Forelimb muscle (tissue), 1 donor: ENCODE measurements around the gene HSD11B2. TPM values are rescaled to one million over a fixed set of nuclear protein-coding genes. Genes with fewer than 3 reads are reported as not detected.

Source experiments
- DNase-seq: peaks from one replicate; pipeline ENCODE4 v3.0.0-alpha.2; 2013; ENCODE audit warnings: low read depth
- polyA plus RNA-seq: library from polyadenylated mRNA; unstranded; fragments of 120-200 nt; gene quantifications from one replicate; pipeline ENCODE4 v1.2.1, GENCODE V29; 2013; ENCODE audit not compliant: insufficient read length

The HSD11B2 gene
- polyA plus RNA-seq, result 11.1 TPM

GRCh38 chr16:67430977-67431774, at the start of gene HSD11B2:
Gene HSD11B2, plus strand, starts transcription at chr16:67431121. Its CDS starts 128 bp downstream, at chr16:67431249.
- no peak for DNase-seq

- no peak for DNase-seq
Observed at GRCh38 chr16:67383284-67383683, 47.6 kb upstream of the HSD11B2 start.

DNA sequence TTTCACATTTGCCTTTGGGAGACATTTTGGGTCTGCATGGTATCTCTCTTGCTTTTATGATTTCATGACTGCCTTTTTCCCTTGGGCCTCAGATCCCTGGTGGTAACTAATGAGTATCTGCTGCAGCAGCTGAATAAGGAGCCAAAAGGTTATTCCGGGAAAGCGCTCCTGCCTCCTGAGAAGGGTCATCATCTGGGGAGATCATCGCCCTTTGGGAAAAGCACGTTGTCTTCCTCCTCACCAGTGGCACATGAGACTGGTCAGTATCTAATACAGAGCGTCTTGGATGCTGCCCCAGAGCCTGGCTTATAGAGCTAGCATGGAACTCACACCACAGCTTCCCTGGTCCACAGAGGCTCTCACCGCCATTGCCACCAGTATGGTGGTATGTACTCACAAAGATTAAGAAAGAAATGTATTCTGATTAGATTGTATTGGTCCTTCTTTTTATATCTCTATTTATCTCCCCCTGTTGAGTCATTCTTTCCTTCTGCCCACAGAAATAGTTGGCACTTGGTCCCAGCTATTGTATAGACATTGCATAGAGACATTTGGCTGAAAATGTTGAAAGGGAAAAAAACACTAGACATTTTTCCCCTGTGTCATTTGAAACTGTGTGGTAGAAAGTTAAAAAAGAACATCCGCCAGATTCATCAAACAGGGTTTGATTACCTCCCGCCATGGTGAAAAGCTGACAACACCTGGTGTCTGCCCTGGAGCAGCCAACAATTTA, 46.0 kb upstream of the HSD11B2 start:
- no peak for DNase-seq

DNA sequence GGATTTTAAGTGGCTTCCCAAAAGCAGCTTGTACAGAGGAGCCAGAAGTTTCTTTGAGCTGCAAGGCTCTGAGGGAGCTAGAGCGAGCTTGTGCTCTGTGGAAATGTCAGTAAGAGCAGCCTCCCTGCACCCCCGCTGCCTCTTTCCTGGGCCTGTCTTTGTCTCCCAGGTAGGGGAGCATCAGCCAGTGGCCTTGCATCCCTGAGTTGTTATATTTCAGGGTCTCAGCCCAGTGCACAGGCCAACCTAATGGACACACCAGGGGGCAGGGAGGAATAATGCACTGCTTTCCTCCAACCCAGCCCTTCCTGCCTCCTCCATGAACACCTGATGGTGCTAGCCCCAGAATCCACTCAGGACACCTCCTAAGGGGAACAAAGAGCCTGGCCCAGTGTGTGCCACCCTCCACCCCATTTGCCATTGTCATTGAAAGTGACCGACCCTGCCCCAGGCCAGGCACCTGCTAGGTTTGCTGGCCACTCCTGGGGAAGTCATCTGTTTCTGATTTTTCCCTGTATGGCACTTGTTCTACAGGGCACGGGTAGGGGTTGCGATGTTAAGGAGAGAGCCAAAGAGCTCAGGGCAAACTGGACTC, 44.0 kb upstream of the HSD11B2 start:
- DNase-seq, result no peak

DNA sequence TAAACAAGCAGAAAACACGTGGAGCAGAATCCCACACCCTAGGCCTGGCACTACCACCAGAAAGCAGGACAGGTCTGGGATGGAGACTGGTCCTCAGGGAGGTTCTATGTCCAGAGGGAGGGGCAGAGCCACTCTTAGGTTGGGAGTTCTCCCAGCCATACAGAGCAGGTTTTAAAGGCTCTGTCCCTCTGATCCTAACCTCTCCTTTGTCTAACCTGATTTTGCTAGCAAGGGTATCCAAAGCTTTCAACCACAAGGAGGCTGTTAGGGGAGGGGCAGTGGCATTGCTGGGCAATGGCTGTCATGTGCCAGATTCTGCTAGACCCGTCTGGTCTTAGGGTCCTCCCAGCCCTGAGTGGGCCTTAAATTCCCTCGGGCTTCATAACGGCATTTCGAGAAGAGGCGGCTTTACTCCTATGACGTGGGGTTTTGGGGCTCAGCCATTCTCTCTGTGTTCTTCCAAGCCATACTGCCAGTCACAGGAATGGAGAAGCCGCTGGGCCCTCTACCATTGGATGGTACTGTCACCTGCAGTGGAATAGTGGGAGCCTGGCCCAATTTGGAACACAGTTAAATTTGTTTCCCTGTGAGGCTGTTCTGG, 43.3 kb upstream of the HSD11B2 start:
- no peak for DNase-seq

DNA sequence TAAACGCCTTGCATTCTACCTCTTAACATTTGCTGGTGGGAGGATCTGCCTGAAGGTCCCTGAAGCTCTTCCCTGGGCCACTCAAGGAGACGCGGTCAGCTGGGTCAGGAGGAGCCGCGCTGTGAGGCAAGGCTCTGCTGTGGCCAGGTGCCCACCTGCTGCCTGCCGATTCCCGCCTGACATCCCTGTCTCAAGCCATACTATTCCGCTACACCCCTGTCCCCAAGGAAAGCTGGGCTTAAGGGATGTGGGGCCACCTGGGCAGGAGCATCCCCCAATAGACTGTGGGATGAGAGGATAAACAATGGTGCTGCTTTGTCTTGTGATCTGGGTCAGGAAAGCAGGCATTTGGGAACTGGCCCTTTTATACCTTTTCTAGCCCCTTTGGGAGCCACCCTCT, 42.7 kb upstream of the HSD11B2 start:
- no peak for DNase-seq

GRCh38 chr16:67388591-67388990, 42.3 kb upstream of the HSD11B2 start:
- no peak for DNase-seq

DNA sequence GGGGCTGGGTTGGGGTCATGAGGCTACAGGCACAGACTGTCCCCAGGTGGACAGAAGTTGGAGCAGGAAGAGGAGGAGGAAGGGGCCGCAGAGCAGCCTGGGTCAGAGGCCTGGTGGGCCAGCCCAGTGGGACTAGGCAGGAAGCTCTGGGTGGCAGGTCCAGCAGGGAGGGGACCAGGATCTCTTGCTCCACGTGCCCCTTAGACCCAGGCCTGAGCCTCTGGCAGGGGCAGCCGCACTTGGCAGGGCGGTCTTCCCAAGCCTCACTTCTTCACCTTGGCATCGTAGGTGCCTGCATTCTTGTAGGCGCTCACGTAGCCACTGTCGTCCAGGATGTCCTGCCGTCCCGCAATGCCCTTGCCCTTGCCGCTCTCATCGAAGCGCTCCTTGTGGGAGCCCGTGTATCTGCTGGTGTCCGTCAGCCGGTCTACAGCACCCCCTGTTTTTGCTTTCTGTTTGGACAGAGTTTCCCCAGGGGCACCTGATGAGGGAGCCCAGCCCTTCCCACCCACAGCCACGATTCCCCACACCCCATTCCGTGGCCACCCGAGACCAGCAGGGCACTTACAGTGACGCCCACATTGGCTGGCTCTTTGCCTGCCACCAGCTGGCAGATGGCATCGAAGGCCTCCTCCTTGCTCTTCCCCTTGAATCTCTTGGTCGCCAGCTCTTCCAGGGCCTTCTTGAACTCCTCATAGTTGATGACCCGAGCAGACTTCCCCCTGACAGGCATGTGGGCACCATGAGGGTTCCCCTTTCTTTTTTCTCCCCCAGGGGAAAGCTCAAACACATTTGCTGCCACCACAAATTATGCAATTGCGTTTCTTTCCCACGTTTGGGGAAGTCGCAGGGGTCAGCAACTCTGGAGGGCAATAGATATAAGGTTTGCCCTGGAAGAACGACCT, 40.8 kb upstream of the HSD11B2 start:
- DNase-seq, result no peak

DNA sequence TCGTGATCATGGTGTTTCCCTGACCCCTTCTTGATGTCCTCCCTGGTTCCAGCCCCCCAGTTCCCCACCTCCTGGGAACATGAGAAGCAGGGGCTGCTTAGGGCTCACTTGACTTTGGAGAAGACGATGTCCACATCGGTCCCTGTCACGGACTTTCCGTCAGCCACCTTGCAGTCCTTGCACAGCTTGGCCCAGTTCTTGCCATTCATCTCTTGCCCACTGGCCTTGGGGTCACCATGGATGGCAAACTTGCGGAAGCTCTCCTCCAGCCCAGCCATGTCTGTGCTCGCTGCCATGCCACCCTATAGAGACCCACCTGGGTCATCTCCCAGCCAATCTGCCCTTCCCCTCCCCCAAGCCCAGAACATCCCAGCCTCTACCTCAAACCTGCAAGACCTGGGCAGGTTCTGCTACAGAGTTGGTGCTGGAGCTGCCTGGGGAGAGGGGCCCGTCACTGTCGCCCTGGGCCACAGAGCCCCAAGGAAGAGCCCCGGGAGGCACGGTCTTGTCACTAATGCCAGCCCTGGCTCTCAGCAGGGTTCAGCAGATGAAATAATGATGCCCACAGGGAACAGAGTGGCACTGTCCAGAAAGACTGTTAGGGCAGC, 40.0 kb upstream of the HSD11B2 start:
- DNase-seq, result no peak

DNA sequence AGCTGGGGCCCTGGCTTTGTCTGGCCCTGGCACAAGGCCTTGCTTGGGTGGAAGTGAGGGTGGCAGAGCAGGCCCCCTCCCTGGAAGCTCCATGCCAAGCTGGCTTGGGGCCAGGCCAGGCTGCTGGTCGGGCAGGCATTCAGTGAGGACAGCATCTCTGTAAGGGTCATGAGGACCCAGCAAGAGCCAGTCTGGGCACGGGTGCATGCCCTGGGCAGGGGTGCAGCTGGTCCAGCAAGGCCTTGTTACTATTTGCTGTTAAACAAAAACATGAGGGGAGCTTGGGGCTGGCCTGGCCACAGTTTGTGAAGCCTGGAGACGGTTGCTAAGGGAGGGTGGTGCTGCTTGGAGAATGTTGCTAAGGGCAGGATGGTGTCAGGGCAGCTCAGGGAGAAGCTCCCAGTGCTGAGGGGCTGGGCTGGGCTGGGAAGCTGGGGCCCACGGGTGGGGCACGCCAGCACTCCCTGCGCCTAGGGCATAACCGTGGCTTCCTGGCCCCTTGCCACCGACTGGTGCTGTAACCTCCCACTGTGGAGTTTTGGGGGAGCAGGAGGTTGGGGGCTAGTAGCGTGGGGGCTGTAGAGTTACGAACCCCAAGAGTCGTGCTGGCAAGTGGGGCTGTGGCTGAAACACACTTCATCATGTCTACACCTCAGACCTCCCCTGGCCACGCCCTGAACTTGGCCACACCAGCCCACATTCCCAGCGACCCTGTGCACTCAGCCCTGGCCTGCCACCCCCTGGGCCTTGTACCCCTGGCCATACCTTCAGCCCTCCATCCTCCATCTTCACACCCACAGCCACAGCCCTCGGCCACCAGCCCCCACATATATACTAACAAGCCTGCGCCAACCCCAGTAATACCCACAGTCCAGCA, 39.3 kb upstream of the HSD11B2 start:
- no peak for DNase-seq

DNA sequence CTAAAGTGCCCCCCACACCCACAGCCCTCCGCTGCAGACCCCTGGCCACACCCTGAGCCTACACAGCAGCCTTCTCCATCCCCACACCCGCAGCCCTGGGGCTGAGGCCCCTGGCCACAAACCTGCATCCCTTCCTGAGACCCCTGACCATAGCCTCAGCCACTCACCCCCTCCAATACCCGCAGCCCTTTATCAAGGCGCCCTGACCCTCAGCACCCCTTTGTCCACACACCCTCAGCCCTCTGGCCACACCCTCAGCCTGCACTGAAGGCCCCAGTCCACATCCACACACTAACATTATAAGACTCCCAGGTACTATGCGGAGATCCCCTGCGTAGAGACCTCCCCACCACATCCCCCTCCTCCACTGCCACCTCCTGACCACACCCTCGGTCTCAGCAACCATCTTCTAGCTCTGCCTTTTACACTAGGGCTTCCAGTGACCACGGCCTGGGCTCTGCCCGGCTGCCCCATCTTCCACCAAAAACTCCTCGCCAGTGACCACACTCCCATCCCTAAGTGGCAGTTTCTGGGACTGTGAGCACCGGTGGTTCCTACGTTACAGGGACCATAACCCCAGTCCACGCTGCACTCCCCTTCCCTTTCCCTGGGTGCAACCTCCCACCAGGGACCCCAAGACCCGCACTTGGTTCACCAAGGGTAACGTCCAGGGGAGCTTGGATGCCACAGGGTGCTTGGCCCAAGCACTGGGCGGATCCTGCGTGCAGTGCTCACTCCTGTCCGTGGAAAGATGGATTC, 38.4 kb upstream of the HSD11B2 start:
- DNase-seq, result no peak

DNA sequence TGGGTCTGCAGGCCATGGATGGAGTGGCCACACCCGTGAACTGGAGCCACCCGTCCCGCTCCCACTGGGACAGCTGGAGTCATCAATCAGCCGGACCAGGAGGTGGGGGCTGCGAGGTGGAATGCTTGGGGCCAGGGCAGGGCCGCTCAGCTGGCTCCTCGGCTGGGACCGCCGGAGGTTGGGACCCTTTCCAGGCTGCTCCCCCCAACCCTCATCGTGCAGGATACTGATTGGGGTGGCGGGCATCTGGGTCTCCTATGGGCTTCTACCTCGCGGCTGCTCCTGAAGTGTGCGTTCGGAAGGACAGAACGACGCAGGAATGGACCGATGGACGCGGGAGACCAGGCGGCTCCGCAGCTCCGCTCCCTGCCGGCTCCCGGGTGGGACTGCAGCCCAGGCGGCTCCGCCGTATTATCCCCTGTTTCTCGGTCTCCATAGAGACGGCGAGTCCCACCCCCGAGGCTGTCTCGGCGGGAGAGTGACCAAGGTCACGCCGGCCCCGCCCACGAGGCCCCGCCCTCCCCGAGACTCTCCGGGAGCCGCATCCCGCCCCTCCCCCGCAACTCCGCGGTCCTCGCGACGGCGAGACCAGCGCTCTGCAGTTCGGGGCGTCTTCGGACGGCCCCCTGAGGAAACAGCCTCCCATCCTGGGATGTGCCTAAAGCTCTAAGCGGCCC, 37.7 kb upstream of the HSD11B2 start, which contains the start of gene TPPP3:
Gene TPPP3 (minus strand): TSS at position 388 of the 677 bp plus-strand sequence. CDS start 2,387 bp downstream, outside the sequence.
- DNase-seq, result peak; percentile 68

DNA sequence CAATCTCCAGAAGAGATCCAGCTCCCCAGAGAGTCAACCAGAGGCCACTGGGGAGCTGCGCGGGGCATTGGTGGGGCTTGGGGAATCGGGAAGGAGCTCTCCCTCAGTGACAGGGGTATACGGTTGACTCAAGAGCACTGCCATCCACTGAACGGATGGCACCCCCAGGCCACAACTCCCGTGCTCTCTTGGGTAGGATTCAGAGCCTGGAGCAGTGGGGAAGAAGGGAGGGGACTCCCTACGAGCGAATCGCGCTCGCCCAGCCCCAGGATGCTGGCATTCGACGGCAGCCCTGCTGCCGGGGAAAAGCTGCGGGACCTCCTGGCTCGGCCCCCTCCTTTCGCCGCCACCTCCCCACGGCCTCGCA, 37.1 kb upstream of the HSD11B2 start:
- DNase-seq, result no peak

GRCh38 chr16:67394155-67395104, 36.5 kb upstream of the HSD11B2 start:
- DNase-seq, result no peak

DNA sequence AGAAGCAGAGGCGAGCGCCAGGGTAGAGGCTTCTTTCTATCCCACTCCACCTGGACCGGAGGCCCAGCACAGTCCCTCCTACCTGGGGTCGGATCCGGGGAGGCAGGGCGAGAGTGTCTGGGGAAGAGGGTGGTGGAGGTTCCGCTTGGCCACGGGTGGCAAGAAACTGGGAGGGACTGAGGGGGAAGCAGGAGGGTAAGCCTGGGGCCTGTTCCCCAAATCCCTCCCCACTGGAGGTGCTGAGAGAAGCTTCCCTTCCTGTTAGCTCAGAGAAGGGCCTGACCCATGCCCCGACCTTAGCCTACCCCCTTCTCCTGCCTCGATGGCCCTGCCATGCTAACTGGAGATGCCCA, 35.8 kb upstream of the HSD11B2 start:
- no peak for DNase-seq

- DNase-seq, result no peak
Observed at GRCh38 chr16:67395458-67396158, 35.3 kb upstream of the HSD11B2 start.
